Activated naive CD4-positive, alpha-beta T cell treated with anti-CD3 and anti-CD28 coated beads, Interleukin-2, amount 50 U/mL, for 72 hours (primary cell): Measurements from ENCODE around the gene FRS2. TPM values are rescaled to one million over a fixed set of nuclear protein-coding genes. Genes with fewer than 3 reads are reported as not detected.

Experiments used
- ATAC-seq, 2 donors: fragments of 150-1000 bp; cut with Tn5 transposase; 2 replicates each; pipeline ENCODE4 v1.10.0; 2021; ENCODE audit warnings: mild to moderate bottlenecking in 2 of 2, moderate library complexity in 2 of 2
- DNase-seq, 2 donors: peaks; one replicate each; pipeline ENCODE4 v3.0.0; 2021 to 2022; ENCODE audit warnings: low spot score in 2 of 2
- H3K27ac Mint-ChIP-seq, 2 donors: one replicate each; pipeline ENCODE4 v1.8.0; 2022; ENCODE audit warnings: mild to moderate bottlenecking in 2 of 2, mixed read lengths in 2 of 2
- H3K36me3 Mint-ChIP-seq, 2 donors: one replicate each; pipeline ENCODE4 v1.8.0; 2022; ENCODE audit warnings: mixed read lengths in 2 of 2
- H3K9me3 Mint-ChIP-seq, 2 donors: one replicate each; pipeline ENCODE4 v1.8.0; 2022; ENCODE audit warnings: mixed read lengths in 2 of 2
- total RNA-seq, 2 donors: library from RNA; stranded (reverse); gene quantifications; one replicate each; pipeline ENCODE4 v1.2.3, GENCODE V29; 2022

The FRS2 gene
- total RNA-seq, 2 donors from 2014 or later: 13.1 to 15.5 TPM

DNA sequence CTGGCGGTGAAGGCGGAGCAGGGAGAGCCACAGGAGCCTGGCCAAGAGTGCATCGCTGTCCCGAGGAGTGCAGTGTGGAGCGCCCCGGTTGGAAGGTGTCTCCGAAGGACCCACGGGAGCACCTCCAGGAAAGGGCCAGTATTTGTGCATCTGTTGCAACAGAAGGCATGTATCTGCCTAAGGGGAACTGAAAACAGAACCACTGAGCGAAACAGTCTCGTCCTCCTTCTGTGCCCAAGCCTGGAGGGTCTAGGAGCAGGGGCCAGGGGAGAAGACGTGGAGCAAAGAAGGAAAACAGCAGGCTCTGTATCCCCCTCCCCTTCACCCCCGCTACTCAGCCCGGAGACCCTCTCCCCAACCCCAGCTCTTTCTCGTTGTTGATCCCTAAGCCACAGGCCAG, 145.8 kb downstream of the FRS2 start:
- ATAC-seq (no peak), DNase-seq (no peak)
- Mint-ChIP-seq H3K27ac (no peak overlapping the region), H3K9me3 (no peaks in the 10 kb centered on the region), H3K36me3 (no peaks in the 10 kb centered on the region)

DNA sequence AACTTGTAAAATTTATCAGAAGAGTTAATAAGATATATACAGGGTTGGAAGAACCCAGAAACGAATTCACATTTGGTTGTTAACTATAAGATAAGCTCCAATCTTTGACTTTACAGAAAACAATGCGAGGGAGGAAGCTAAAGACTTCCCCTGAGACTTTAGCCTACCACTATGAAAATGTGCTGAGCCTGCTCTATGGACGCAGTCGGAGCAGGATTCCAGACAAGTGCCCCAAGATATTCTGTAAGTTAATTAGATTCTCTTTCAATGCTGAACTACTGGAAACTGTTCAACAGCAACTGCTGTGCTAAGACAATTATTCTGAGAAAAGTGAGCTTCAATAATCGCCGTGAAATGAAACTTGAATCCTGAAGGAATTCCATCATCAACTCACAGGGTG, 148.9 kb downstream of the FRS2 start:
- no peak for ATAC-seq
- no peak for DNase-seq
- no peak overlapping the region for H3K27ac Mint-ChIP-seq

DNA sequence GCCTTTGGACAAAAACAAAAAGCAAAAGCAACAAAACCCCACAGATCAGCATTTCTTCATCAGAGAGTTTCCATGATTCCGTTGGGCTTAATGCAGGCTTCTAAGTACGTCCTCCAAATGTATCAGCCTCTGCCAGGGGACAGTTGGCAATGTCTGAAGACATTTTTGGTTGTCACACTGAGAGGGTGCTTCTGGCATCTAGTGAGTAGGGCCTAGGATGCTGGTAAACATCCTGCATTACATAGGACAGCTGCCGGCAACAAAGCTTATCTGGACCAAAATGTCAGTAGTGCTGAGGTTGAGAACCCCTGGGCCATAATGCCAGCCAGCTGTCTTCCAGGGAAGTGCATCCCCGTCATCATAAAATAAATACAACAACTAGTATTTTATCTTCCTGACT, 149.9 kb downstream of the FRS2 start:
- DNase-seq: no peak
- ATAC-seq: no peak
- Mint-ChIP-seq H3K36me3 (no peaks in the 10 kb centered on the region), H3K9me3 (no peaks in the 10 kb centered on the region), H3K27ac (no peak overlapping the region)

More for the DNA sequence above, 148.9 kb downstream of the FRS2 start:
- Mint-ChIP-seq H3K36me3 (no peaks in the 10 kb centered on the region), H3K9me3 (no peaks in the 10 kb centered on the region)

DNA sequence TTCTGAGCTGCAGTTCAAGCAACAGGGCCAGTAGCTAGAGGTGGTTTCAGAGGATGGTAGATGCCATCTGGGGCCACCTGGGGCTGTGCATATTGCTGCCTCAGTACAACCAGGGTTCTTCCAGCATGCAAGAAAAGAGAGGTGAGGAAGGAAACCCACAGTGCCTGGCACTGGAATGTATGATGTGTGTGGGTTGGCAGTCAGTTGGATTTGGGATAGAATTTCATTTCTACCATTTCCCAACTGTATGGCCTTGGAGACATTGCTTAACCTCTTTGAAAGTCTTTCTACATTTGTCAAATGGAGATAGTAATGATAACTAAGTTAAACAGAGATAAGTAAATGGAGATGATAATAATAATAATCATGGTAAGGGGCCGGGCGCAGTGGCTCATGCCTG, 150.7 kb downstream of the FRS2 start:
- no peak for ATAC-seq
- H3K9me3 Mint-ChIP-seq: no peaks in the 10 kb centered on the region
- H3K36me3 Mint-ChIP-seq: no peaks in the 10 kb centered on the region
- DNase-seq: no peak
- no peak overlapping the region for H3K27ac Mint-ChIP-seq

DNA sequence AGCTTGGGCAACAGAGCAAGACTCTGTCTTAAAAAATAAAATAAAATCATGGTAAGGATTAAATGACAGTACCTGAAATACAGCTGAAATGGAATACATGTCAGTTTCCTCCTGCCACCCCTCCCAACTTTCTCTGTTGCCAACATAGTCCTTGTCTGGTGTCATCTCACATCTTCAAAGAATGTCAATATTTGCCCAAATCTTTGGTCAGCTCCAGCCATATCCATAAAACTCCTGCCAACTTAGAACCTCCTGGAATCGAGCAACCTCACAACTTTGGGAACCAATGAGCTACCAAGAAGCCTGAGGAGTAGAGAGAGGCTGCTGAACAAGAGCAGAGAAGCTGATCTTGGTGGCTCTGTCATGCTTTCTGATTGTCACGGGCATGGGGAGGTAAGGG, 151.4 kb downstream of the FRS2 start:
- Mint-ChIP-seq H3K9me3 (no peaks in the 10 kb centered on the region), H3K27ac (no peak overlapping the region), H3K36me3 (no peaks in the 10 kb centered on the region)
- DNase-seq: no peak
- no peak for ATAC-seq

DNA sequence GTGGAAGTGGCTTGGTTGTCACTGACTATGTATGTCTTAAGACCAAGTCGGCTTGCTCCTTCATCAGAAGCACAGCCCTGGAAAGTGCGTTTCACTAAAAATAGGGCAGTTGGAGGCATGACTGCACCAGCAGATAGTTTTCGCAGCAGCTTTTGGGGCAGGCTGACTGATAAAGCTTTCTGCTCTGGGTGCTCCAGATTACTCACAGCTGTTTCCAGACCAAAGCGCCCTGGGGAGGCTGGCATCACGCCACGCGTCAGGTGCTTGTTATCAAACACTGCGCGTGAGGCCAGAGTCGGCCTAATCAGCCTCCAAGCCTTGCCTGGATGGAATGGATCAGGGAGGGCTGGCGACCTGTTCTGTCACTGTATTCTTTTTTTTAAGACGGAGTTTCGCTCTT, 153.8 kb downstream of the FRS2 start:
- Mint-ChIP-seq H3K27ac (no peak overlapping the region), H3K36me3 (no peaks in the 10 kb centered on the region), H3K9me3 (no peaks in the 10 kb centered on the region)
- ATAC-seq (no peak), DNase-seq (no peak)

DNA sequence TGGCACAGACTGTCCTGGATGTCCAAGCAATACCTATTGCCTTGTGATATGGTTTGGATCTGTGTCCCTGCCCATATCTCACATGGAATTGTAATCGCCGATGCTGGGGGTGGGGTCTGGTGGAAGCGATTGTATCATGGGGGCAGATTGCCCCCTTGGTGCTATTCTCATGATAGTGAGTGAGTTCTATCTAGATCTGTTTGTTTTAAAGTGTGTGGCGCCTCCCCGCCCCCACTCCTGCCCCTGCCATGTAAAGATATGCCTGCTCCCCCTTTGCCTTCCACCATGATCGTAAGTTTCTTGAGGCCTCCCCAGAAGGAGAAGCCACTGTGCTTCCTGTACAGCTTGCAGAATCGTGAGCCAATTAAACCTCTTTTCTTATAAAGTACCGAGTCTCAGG, 157.3 kb downstream of the FRS2 start:
- ATAC-seq (no peak), DNase-seq (no peak)
- H3K9me3 Mint-ChIP-seq: no peaks in the 10 kb centered on the region
- no peaks in the 10 kb centered on the region for H3K36me3 Mint-ChIP-seq
- no peak overlapping the region for H3K27ac Mint-ChIP-seq

Other genes with a start within 250 kb of the FRS2 start
- 100 to 1,000 TPM in 1 of 2 donors, 10 to 100 TPM in 1; 62.5 to 104 TPM for gene CPSF6, start 230.8 kb upstream of the FRS2 start, total RNA-seq
- under 1 TPM in 1 of 2 donors, not detected in 1; 0.30 TPM for gene LYZ, start 122.0 kb upstream of the FRS2 start, total RNA-seq
- gene YEATS4, start 110.6 kb upstream of the FRS2 start, total RNA-seq: 10 to 100 TPM; 34.2 to 57.3 TPM
- gene CCT2, start 115.1 kb downstream of the FRS2 start, total RNA-seq: 100 to 1,000 TPM; 238 to 264 TPM
- not detected for gene LRRC10, start 140.5 kb downstream of the FRS2 start, total RNA-seq
- not detected for gene BEST3, start 228.9 kb downstream of the FRS2 start, total RNA-seq